ENCODE data around the gene UBE2J2. TPM values are rescaled to one million over a fixed set of nuclear protein-coding genes. Genes with fewer than 3 reads are reported as not detected.

The UBE2J2 gene
- total RNA-seq, 4 donors from 2014 or later: 9.5 to 66.1 (median 49.8) TPM

DNA sequence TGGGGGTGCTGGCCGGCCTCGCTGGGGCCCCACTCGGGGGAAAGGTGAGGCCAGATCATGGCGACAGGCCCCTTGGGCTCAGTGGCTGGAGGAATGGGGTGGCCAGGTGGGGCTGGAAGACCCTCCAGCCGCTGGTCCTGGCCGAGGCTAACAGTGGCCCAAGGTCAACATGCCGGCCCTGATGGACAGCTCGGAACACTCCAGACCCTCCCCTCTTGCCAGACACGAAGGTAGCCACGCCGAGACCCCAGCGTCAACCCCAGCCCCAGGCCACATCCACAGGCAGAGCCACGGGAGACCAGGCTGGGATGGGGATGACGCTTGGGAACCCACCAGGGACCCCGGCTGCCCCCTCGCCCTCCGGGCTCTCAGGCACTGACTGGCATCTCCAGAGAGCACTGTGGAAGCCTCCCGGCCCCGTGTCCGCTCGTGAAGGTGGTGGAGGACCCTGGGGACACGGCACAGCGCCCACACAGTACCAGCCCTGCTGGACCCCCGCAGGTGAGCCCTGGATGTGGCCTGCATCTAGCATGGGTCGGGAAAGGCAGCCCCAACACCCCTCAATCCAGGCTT, 26.2 kb downstream of the UBE2J2 start:
- TF ChIP-seq POLR2A (IDR thresholded peaks at IDR 0.05): no peak
- TF ChIP-seq, protein P1, sequence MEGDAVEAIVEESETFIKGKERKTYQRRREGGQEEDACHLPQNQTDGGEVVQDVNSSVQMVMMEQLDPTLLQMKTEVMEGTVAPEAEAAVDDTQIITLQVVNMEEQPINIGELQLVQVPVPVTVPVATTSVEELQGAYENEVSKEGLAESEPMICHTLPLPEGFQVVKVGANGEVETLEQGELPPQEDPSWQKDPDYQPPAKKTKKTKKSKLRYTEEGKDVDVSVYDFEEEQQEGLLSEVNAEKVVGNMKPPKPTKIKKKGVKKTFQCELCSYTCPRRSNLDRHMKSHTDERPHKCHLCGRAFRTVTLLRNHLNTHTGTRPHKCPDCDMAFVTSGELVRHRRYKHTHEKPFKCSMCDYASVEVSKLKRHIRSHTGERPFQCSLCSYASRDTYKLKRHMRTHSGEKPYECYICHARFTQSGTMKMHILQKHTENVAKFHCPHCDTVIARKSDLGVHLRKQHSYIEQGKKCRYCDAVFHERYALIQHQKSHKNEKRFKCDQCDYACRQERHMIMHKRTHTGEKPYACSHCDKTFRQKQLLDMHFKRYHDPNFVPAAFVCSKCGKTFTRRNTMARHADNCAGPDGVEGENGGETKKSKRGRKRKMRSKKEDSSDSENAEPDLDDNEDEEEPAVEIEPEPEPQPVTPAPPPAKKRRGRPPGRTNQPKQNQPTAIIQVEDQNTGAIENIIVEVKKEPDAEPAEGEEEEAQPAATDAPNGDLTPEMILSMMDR (IDR thresholded peaks at IDR 0.05): no peak
- Histone ChIP-seq H3K4me1 (peaks cover 0 to 9% of the 10 kb centered on the region in 2 donors), H3K36me3 (no peaks in the 10 kb centered on the region), H3K27ac (no peak overlapping the region), H3K27me3 (peaks cover 0 to 8% of the 10 kb centered on the region in 2 donors), H3K4me3 (no peak overlapping the region), H3K9me3 (no peaks in the 10 kb centered on the region)
- DNase-seq: no peak
- intact Hi-C loops (cut with DNase I; ENCODE audit: low total_unique reads): no loop called here

DNA sequence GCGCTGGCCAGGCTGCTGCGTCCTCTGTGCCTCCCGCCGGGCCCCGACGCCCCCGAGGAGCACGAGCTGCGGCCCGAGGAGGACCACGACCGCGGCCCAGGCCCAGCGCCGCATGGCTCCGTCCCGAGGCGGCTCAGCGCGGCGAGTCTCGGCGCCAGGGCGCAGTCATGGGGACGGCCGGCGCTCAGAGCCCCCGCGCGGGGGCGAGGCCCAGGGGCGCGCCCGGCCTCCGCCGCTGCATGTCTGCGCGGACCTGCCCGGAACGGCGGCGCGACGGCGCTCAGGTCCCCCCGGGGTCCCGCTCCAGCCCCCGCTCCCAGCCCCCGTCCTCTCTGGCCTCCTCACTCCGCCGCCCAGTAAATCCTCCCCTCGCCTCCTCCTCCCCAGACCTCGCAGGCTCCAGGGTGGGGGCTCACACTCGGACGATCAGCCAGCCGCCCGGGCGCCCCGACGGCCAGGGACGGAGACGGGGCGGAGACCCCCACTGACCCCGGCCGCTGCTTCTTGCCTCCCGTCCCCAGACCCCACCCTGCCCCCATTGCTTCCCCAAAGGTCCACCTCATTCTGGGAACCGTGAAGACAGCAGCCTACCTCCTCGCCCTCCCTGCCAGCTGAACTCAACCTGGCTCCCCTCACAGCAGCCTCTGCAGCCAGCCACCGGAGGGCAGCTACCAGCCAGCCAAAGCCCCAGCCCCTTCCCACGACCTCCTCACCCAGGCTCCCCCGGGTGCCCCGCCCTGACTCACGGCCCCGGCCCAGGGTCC, 26.9 kb downstream of the UBE2J2 start, which contains the start of gene C1QTNF12:
C1QTNF12 (minus strand) TSS at position 146 of the 764 bp plus-strand sequence; CDS start at position 114, 32 bp downstream.
- peaks cover 0 to 8% of the 10 kb centered on the region in 2 donors for H3K27me3 ChIP-seq
- H3K4me3 ChIP-seq: no peak within 1 kb of the TSS
- H3K36me3 ChIP-seq: no peaks in the 10 kb centered on the region
- intact Hi-C loops (cut with DNase I; ENCODE audit: low total_unique reads): no loop called here
- no peak within 1 kb of the TSS for H3K27ac ChIP-seq
- DNase-seq: no peak
- H3K4me1 ChIP-seq: peaks cover 0 to 9% of the 10 kb centered on the region in 2 donors
- H3K9me3 ChIP-seq: no peaks in the 10 kb centered on the region
- TF ChIP-seq POLR2A (IDR thresholded peaks at IDR 0.05): no peak
- TF ChIP-seq, protein P1 (IDR thresholded peaks at IDR 0.05): no peak

DNA sequence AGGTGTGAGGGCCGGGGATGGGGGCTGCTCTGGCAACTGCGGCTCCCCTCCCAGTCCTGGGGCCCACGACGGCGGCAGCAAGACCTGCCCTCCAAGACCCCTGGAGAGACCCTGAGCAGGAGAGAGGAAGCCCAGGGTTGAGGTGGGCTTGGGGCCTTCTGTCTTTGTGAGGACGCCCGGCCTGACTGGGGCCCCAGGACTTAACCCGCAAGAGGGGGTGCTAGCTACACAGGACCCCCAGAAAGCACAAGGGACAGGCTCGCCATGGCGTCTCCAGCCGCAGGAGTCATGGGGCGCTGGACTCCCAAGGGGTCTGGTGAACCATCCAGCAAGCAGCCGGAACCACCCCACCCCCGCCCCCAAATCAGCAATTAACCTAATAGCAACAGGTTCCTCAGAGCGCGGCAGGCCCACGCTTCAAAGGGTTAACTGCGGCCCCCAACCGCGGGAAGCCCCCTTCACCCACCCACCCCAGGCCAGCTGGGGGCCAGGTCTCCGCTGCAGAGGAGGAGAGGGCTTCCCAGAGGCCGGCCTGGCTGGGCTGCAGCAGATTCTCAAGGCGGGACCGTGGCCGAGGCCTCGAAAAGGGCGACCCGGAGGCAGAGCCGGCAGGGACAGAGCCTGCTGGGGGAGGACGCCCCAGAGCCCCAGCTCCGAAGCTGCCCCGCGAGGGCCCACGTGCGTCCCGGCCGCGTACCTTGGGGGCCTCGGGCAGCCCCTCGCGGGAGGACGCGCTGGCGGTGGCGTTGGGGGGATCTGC, 27.7 kb downstream of the UBE2J2 start:
- no peak overlapping the region for H3K27ac ChIP-seq
- peaks cover 0 to 9% of the 10 kb centered on the region in 2 donors for H3K4me1 ChIP-seq
- H3K36me3 ChIP-seq: no peaks in the 10 kb centered on the region
- TF ChIP-seq, protein P1 (IDR thresholded peaks at IDR 0.05): no peak
- no peak for TF ChIP-seq POLR2A (IDR thresholded peaks at IDR 0.05)
- H3K9me3 ChIP-seq: no peaks in the 10 kb centered on the region
- DNase-seq: no peak
- intact Hi-C loops (cut with DNase I; ENCODE audit: low total_unique reads): no loop called here
- peaks cover 0 to 8% of the 10 kb centered on the region in 2 donors for H3K27me3 ChIP-seq
- H3K4me3 ChIP-seq: no peak overlapping the region

DNA sequence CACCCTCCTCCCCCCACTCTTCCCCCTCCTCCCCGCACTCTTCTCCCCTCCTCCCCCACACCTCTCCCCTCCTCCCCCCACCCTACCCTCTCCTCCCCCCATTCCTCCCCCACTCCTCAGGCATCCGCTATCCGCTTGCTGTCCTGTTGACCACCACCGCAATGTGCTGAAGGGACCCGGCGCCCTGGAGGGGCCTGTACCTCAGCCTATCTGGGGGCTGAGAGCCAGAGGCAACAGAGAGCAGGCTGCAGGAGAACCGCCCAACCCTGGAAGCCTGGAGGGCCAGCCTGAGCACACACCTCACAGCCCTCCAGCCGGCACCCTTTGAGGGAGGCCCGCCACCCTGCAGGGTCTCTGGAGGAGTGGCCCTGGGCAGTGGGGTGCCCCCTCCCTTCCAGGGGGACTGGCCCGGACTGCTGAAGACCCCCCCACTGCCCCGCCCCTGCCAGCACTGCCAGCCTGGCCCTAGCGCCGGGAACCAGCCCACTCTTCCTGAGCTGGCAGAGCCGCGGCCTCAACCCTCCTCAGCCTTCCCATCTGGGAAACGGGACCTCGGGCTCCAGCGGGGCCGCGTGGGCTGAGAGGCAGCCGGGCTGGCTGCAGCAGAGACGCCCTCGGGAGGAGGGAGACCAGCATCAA, 28.4 kb downstream of the UBE2J2 start:
- peaks cover 0 to 9% of the 10 kb centered on the region in 2 donors for H3K4me1 ChIP-seq
- DNase-seq: no peak
- no peak overlapping the region for H3K27ac ChIP-seq
- no peak overlapping the region for H3K4me3 ChIP-seq
- no peaks in the 10 kb centered on the region for H3K9me3 ChIP-seq
- intact Hi-C loops (cut with DNase I; ENCODE audit: low total_unique reads): no loop called here
- no peak for TF ChIP-seq POLR2A (IDR thresholded peaks at IDR 0.05)
- TF ChIP-seq, protein P1 (IDR thresholded peaks at IDR 0.05): no peak
- H3K36me3 ChIP-seq: no peaks in the 10 kb centered on the region
- H3K27me3 ChIP-seq: peaks cover 0 to 8% of the 10 kb centered on the region in 2 donors
